GM19099 (cell line): ENCODE measurements around the gene GRK5.

Experiments
- POLR2A ChIP-seq: IDR thresholded peaks from 3 replicates; pipeline ENCODE4 v1.6.1; 2011; ENCODE audit warnings: low read depth; ENCODE audit not compliant: insufficient read length; ENCODE audit errors: extremely low read depth

The GRK5 gene

GRCh38 chr10:119274519-119275045, 67.2 kb downstream of the GRK5 start:
- no peak for TF ChIP-seq POLR2A

- no peak for TF ChIP-seq POLR2A
Observed at GRCh38 chr10:119275085-119275484, 67.7 kb downstream of the GRK5 start.

- no peak for TF ChIP-seq POLR2A
Observed at GRCh38 chr10:119278126-119278709, 70.8 kb downstream of the GRK5 start.

- no peak for TF ChIP-seq POLR2A
Observed at GRCh38 chr10:119279441-119279840, 72.1 kb downstream of the GRK5 start.

GRCh38 chr10:119281581-119282071, 74.3 kb downstream of the GRK5 start:
- no peak for TF ChIP-seq POLR2A

- TF ChIP-seq POLR2A: no peak
Observed at GRCh38 chr10:119282446-119282845, 75.1 kb downstream of the GRK5 start.

- no peak for TF ChIP-seq POLR2A
Observed at GRCh38 chr10:119283387-119283786, 76.0 kb downstream of the GRK5 start.

- TF ChIP-seq POLR2A: no peak
Observed at GRCh38 chr10:119283818-119284217, 76.4 kb downstream of the GRK5 start.

GRCh38 chr10:119284679-119285096, 77.3 kb downstream of the GRK5 start:
- TF ChIP-seq POLR2A: no peak

GRCh38 chr10:119285495-119286267, 78.3 kb downstream of the GRK5 start:
- no peak for TF ChIP-seq POLR2A

- no peak for TF ChIP-seq POLR2A
Observed at GRCh38 chr10:119286516-119286915, 79.1 kb downstream of the GRK5 start.

- no peak for TF ChIP-seq POLR2A
Observed at GRCh38 chr10:119286983-119287633, 79.7 kb downstream of the GRK5 start.

GRCh38 chr10:119288574-119289001, 81.2 kb downstream of the GRK5 start:
- no peak for TF ChIP-seq POLR2A

GRCh38 chr10:119289227-119289920, 82.0 kb downstream of the GRK5 start:
- no peak for TF ChIP-seq POLR2A
